Neuronal stem cell (in vitro differentiated cells): ENCODE measurements around the gene CHD2.

ENCODE experiments used
- DNase-seq: peaks from one replicate; pipeline ENCODE4 v3.0.0-alpha.2; 2013; ENCODE audit warnings: low spot score
- H2AFZ ChIP-seq: one replicate; pipeline ENCODE4 v1.6.1; 2013; ENCODE audit warnings: mild to moderate bottlenecking, low read length, inconsistent platforms
- H2AK5ac ChIP-seq: 2 replicates; pipeline ENCODE4 v1.6.1; 2013; ENCODE audit warnings: low read depth, mild to moderate bottlenecking, inconsistent platforms, low read length, moderate library complexity, mixed read lengths
- H2BK120ac ChIP-seq: 2 replicates; pipeline ENCODE4 v1.6.1; 2013; ENCODE audit warnings: low read depth, mild to moderate bottlenecking, inconsistent platforms, low read length, moderate library complexity, mixed read lengths
- H2BK12ac ChIP-seq: one replicate; pipeline ENCODE4 v1.6.1; 2013; ENCODE audit warnings: low read length, inconsistent platforms
- H2BK15ac ChIP-seq: 2 replicates; pipeline ENCODE4 v1.6.1; 2013; ENCODE audit warnings: mild to moderate bottlenecking, low read length, inconsistent platforms, mixed read lengths
- H2BK5ac ChIP-seq: one replicate; pipeline ENCODE4 v1.6.1; 2013; ENCODE audit warnings: inconsistent platforms, mild to moderate bottlenecking, low read length, moderate library complexity
- H3K14ac ChIP-seq: one replicate; pipeline ENCODE4 v1.6.1; 2013; ENCODE audit warnings: low read length, inconsistent platforms
- H3K18ac ChIP-seq: 2 replicates; pipeline ENCODE4 v1.6.1; 2013; ENCODE audit warnings: low read length, inconsistent platforms
- H3K23ac ChIP-seq: 2 replicates; pipeline ENCODE4 v1.6.1; 2013; ENCODE audit warnings: low read depth, mild to moderate bottlenecking, mixed read lengths, low read length, inconsistent platforms; ENCODE audit not compliant: poor library complexity
- H3K27ac ChIP-seq: replicated peaks from 3 replicates; pipeline ENCODE4 v1.5.1; 2013; ENCODE audit warnings: low read length, inconsistent platforms
- H3K27me3 ChIP-seq, 3 experiments: 2 replicates each; pipeline ENCODE4 v1.6.1; 2013; ENCODE audit warnings: low read length in 3 of 3, mild to moderate bottlenecking in 2 of 3, inconsistent platforms in 1 of 3, low read depth in 1 of 3, mixed read lengths in 1 of 3, moderate library complexity in 1 of 3; ENCODE audit not compliant: control insufficient read depth in 3 of 3, insufficient read depth in 3 of 3
- H3K36me3 ChIP-seq, 2 donors: replicated peaks in 1 of 2; 2 replicates each; pipeline ENCODE4 v1.6.1; 2013; ENCODE audit warnings: low read length in 2 of 2; ENCODE audit not compliant: control insufficient read depth in 2 of 2, insufficient read depth in 2 of 2
- H3K4ac ChIP-seq: 2 replicates; pipeline ENCODE4 v1.6.1; 2013; ENCODE audit warnings: inconsistent platforms, mild to moderate bottlenecking, low read length, moderate library complexity
- H3K4me1 ChIP-seq, 2 donors: 1 replicate in 1 of 2; 2 replicates in 1 of 2; pipeline ENCODE4 v1.6.1; 2013; ENCODE audit warnings: low read length in 2 of 2, low read depth in 1 of 2; ENCODE audit not compliant: control insufficient read depth in 2 of 2, insufficient read depth in 1 of 2
- H3K4me2 ChIP-seq: one replicate; pipeline ENCODE4 v1.6.1; 2013; ENCODE audit warnings: mild to moderate bottlenecking, low read length, inconsistent platforms; ENCODE audit not compliant: insufficient read depth, poor library complexity, severe bottlenecking
- H3K4me3 ChIP-seq, 2 donors: 2 replicates each; pipeline ENCODE4 v1.5.1; 2013; ENCODE audit warnings: low read length in 2 of 2, mild to moderate bottlenecking in 2 of 2, inconsistent platforms in 1 of 2, moderate library complexity in 1 of 2
- H3K79me1 ChIP-seq: one replicate; pipeline ENCODE4 v1.6.1; 2013; ENCODE audit warnings: low read depth, mild to moderate bottlenecking, inconsistent platforms, low read length, moderate library complexity
- H3K9ac ChIP-seq: one replicate; pipeline ENCODE4 v1.6.1; 2013; ENCODE audit warnings: mild to moderate bottlenecking, low read depth, low read length, inconsistent platforms; ENCODE audit not compliant: poor library complexity
- H3K9me3 ChIP-seq, 2 donors: replicated peaks in 1 of 2; 2 replicates each; pipeline versions ENCODE3 to v1.6.1; 2013; ENCODE audit warnings: low read length in 2 of 2, mild to moderate bottlenecking in 2 of 2, inconsistent platforms in 1 of 2, low read depth in 1 of 2, mixed read lengths in 1 of 2, moderate library complexity in 1 of 2; ENCODE audit not compliant: control insufficient read depth in 2 of 2, insufficient read depth in 1 of 2
- H4K8ac ChIP-seq: one replicate; pipeline ENCODE4 v1.6.1; 2013; ENCODE audit warnings: low read depth, mild to moderate bottlenecking, inconsistent platforms, low read length, moderate library complexity
- H4K91ac ChIP-seq: one replicate; pipeline ENCODE4 v1.6.1; 2013; ENCODE audit warnings: low read length, low read depth, mild to moderate bottlenecking, inconsistent platforms; ENCODE audit not compliant: poor library complexity
- WGBS, 2 donors: extraction: QIAGEN DNeasy Blood & Tissue Kit; methylation state at CpG; one replicate each; pipeline ENCODE4 v1.1.7; 2013; ENCODE audit warnings: missing lambda C conversion rate in 2 of 2, mixed read lengths in 1 of 2; ENCODE audit not compliant: insufficient read length in 2 of 2, insufficient replicate concordance in 1 of 2; ENCODE audit errors: extremely low coverage in 2 of 2; 5-methylcytosine and 5-hydroxymethylcytosine counted together

CHD2 gene

GRCh38 chr15:92936693-92937092, 36.6 kb downstream of the CHD2 start:
- H3K4me3 ChIP-seq, result no peak overlapping the region
- H2BK5ac ChIP-seq, result no peak overlapping the region
- H3K79me1 ChIP-seq, result no peaks in the 10 kb centered on the region
- H2AFZ ChIP-seq, result no peak overlapping the region
- H2BK15ac ChIP-seq, result no peak overlapping the region
- no peak overlapping the region for H3K18ac ChIP-seq
- H3K9me3 ChIP-seq, result no peaks in the 10 kb centered on the region
- H3K4me1 ChIP-seq, result no peaks in the 10 kb centered on the region
- no peak overlapping the region for H4K91ac ChIP-seq
- H3K9ac ChIP-seq, result no peak overlapping the region
- H4K8ac ChIP-seq, result no peak overlapping the region
- peaks cover 17 to 97% of the 10 kb centered on the region in 2 donors for H3K36me3 ChIP-seq
- H2BK120ac ChIP-seq, result no peak overlapping the region
- H3K4me2 ChIP-seq, result no peak overlapping the region
- no CpG with 5 or more reads among the region's 2 CpGs for WGBS, 2 donors
- H2BK12ac ChIP-seq, result no peak overlapping the region
- no peak overlapping the region for H3K23ac ChIP-seq
- no peak overlapping the region for H3K4ac ChIP-seq
- no peak overlapping the region for H3K14ac ChIP-seq
- no peak for DNase-seq
- H2AK5ac ChIP-seq, result no peak overlapping the region
- no peak overlapping the region for H3K27ac ChIP-seq
- no peaks in the 10 kb centered on the region for H3K27me3 ChIP-seq

GRCh38 chr15:92937901-92938300, 37.8 kb downstream of the CHD2 start:
- Histone ChIP-seq H3K4me2 (no peak overlapping the region), H2AFZ (no peak overlapping the region), H2BK5ac (no peak overlapping the region), H3K36me3 (peaks cover 17 to 98% of the 10 kb centered on the region in 2 donors), H3K9me3 (peaks cover 0 to 5% of the 10 kb centered on the region in 2 donors), H3K4ac (no peak overlapping the region), H4K91ac (no peak overlapping the region), H2AK5ac (no peak overlapping the region), H2BK15ac (no peak overlapping the region), H3K14ac (no peak overlapping the region), H3K79me1 (no peaks in the 10 kb centered on the region), H4K8ac (no peak overlapping the region), H2BK120ac (no peak overlapping the region), H3K4me3 (no peak overlapping the region), H3K4me1 (no peaks in the 10 kb centered on the region), H2BK12ac (no peak overlapping the region), H3K27ac (no peak overlapping the region), H3K27me3 (no peaks in the 10 kb centered on the region), H3K18ac (no peak overlapping the region), H3K9ac (no peak overlapping the region), H3K23ac (no peak overlapping the region)
- no peak for DNase-seq

GRCh38 chr15:92938387-92938786, 38.3 kb downstream of the CHD2 start:
- Histone ChIP-seq H4K8ac (no peak overlapping the region), H2BK120ac (no peak overlapping the region), H3K14ac (no peak overlapping the region), H4K91ac (no peak overlapping the region), H3K36me3 (peaks cover 19 to 98% of the 10 kb centered on the region in 2 donors), H3K23ac (no peak overlapping the region), H3K79me1 (no peaks in the 10 kb centered on the region), H2BK12ac (no peak overlapping the region), H3K4ac (no peak overlapping the region), H2BK5ac (no peak overlapping the region), H2AFZ (no peak overlapping the region), H2AK5ac (no peak overlapping the region), H3K18ac (no peak overlapping the region), H3K9me3 (peaks cover 0 to 8% of the 10 kb centered on the region in 2 donors), H3K27me3 (no peaks in the 10 kb centered on the region), H3K4me3 (no peak overlapping the region), H3K4me1 (no peaks in the 10 kb centered on the region), H2BK15ac (no peak overlapping the region), H3K27ac (no peak overlapping the region), H3K9ac (no peak overlapping the region), H3K4me2 (no peak overlapping the region)
- DNase-seq, result no peak
- WGBS, 2 donors, result 100% methylated on average over 1 of the region's 2 CpGs; no CpG with 5 or more reads in 1 of the 2 donors

GRCh38 chr15:92941668-92942067, 41.5 kb downstream of the CHD2 start:
- no peak overlapping the region for H3K23ac ChIP-seq
- H2BK5ac ChIP-seq, result no peak overlapping the region
- no peak overlapping the region for H2BK15ac ChIP-seq
- H3K9ac ChIP-seq, result no peak overlapping the region
- no peak overlapping the region for H3K27ac ChIP-seq
- H3K79me1 ChIP-seq, result no peaks in the 10 kb centered on the region
- H2AFZ ChIP-seq, result no peak overlapping the region
- DNase-seq, result no peak
- H3K36me3 ChIP-seq, result peaks cover 32 to 98% of the 10 kb centered on the region in 2 donors
- H2AK5ac ChIP-seq, result no peak overlapping the region
- peaks cover 3 to 33% of the 10 kb centered on the region in 2 donors for H3K9me3 ChIP-seq
- H4K91ac ChIP-seq, result no peak overlapping the region
- WGBS, 2 donors, result no CpG with 5 or more reads among the region's 1 CpG
- no peak overlapping the region for H3K18ac ChIP-seq
- H2BK120ac ChIP-seq, result no peak overlapping the region
- H3K4me1 ChIP-seq, result no peaks in the 10 kb centered on the region
- H2BK12ac ChIP-seq, result no peak overlapping the region
- H3K27me3 ChIP-seq, result no peaks in the 10 kb centered on the region
- no peak overlapping the region for H3K4me2 ChIP-seq
- no peak overlapping the region for H3K14ac ChIP-seq
- no peak overlapping the region for H4K8ac ChIP-seq
- H3K4me3 ChIP-seq, result no peak overlapping the region
- no peak overlapping the region for H3K4ac ChIP-seq
